ENCODE measurements around the gene ZBTB38. TPM values are rescaled to one million over a fixed set of nuclear protein-coding genes. Genes with fewer than 3 reads are reported as not detected.
A peak's percentile ranks its signal among the peaks of the same experiment; 100 is the strongest.

ZBTB38 gene, protein sequence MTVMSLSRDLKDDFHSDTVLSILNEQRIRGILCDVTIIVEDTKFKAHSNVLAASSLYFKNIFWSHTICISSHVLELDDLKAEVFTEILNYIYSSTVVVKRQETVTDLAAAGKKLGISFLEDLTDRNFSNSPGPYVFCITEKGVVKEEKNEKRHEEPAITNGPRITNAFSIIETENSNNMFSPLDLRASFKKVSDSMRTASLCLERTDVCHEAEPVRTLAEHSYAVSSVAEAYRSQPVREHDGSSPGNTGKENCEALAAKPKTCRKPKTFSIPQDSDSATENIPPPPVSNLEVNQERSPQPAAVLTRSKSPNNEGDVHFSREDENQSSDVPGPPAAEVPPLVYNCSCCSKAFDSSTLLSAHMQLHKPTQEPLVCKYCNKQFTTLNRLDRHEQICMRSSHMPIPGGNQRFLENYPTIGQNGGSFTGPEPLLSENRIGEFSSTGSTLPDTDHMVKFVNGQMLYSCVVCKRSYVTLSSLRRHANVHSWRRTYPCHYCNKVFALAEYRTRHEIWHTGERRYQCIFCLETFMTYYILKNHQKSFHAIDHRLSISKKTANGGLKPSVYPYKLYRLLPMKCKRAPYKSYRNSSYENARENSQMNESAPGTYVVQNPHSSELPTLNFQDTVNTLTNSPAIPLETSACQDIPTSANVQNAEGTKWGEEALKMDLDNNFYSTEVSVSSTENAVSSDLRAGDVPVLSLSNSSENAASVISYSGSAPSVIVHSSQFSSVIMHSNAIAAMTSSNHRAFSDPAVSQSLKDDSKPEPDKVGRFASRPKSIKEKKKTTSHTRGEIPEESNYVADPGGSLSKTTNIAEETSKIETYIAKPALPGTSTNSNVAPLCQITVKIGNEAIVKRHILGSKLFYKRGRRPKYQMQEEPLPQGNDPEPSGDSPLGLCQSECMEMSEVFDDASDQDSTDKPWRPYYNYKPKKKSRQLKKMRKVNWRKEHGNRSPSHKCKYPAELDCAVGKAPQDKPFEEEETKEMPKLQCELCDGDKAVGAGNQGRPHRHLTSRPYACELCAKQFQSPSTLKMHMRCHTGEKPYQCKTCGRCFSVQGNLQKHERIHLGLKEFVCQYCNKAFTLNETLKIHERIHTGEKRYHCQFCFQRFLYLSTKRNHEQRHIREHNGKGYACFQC (N-terminal part only)
- 10 to 100 TPM; 27.3 to 28.2 TPM for total RNA-seq
- polyA plus RNA-seq (2013, experiment 1 of 2): 19.0 TPM
- polyA plus RNA-seq (2013, experiment 2 of 2): 17.6 TPM
- long read RNA-seq, experiment 1, partial matches to known transcripts: 0 of 7 reads
- long read RNA-seq, experiment 1, other reads (novel, unspliced or antisense): 4 of 7 reads
- long read RNA-seq, experiment 2, transcript ZBTB38-211 (3 exons, 644 nt): major isoform, 10 of 28 reads
- long read RNA-seq, experiment 2, transcript ZBTB38-201 (1 exons, 3,588 nt): minor isoform, 8 of 28 reads
- long read RNA-seq, experiment 2, partial matches to known transcripts: 1 of 28 reads
- long read RNA-seq, experiment 2, other reads (novel, unspliced or antisense): 7 of 28 reads
- long read RNA-seq, experiment 3, transcript ZBTB38-211 (3 exons, 644 nt): major isoform, 28 of 49 reads
- long read RNA-seq, experiment 3, partial matches to known transcripts: 2 of 49 reads
- long read RNA-seq, experiment 3, other reads (novel, unspliced or antisense): 12 of 49 reads
- long read RNA-seq, experiment 4, partial matches to known transcripts: 1 of 1 reads
- long read RNA-seq, experiment 4, other reads (novel, unspliced or antisense): 0 of 1 reads

DNA sequence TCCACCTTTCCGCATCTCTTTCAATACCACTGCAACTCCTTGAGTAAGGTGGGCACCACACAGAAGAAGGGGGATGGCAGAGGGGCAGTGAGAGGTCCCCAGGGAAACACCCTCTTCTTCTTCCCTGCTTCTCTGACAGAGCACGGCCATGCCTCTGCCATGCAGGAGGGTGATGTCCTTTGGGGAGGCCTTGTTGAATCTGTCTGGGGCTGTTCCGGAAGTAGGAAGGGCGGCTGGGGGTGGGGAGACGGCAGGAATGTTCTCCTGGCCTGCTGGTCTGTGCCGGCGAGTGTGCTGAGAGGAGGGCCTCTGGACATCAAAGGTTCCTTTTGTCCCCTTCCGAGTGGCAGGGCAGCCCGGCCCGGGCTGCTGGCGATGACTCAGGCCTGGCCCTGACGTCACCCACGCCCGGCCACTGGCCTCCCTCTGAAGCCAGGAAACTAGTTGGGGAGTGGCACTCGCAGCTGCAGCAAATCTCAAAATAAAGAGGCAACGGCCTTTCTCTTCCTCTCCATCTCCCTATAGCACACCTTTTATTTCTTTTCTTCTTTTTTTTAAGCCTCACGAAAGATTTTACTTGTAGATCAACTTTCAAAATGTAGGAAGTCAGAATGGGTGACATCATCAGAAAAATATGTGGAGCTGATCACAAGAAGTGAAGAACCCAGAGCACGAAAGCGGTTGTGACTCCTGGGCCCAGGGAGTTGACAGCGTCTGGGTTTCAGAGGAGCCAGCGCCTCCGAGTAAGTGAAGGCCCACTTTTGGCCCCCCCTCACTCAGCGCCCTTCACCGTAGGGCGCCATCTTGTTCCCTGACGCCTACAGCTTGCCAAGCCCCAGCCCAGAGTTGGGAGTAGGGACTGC lies at the start of gene ZBTB38:
Gene ZBTB38 (plus strand): TSS at position 443 of the 863 bp plus-strand sequence. CDS start 73,885 bp downstream, outside the sequence.
- peak within 1 kb of the TSS; percentile 25 for H3K4me3 Mint-ChIP-seq
- H3K27ac ChIP-seq (ENCODE audit: low read depth, low read length): peak within 1 kb of the TSS; percentile 97
- DNase-seq: peak; percentile 95
- peak within 1 kb of the TSS; percentile 96 for H3K27ac Mint-ChIP-seq
- no peaks in the 10 kb centered on the region for H3K27me3 ChIP-seq (ENCODE audit: control insufficient read depth, insufficient read depth, low read length, poor library complexity, severe bottlenecking)
- peaks cover 11% of the 10 kb centered on the region for H3K9me3 Mint-ChIP-seq
- H3K27me3 Mint-ChIP-seq (ENCODE audit: insufficient read depth): peaks cover 4% of the 10 kb centered on the region
- H3K4me1 Mint-ChIP-seq: peaks cover 39% of the 10 kb centered on the region
- 42 to 55% methylated on average over 17 to 26 of the region's 26 CpGs for WGBS, 2 experiments (ENCODE audit: insufficient coverage in 1 of 2, insufficient read length in 1 of 2)
- H3K36me3 Mint-ChIP-seq (ENCODE audit: low read depth): no peaks in the 10 kb centered on the region
- peak within 1 kb of the TSS; percentile 26 for H3K4me3 ChIP-seq (ENCODE audit: low read length)
- peaks cover 2% of the 10 kb centered on the region for H3K4me1 ChIP-seq (ENCODE audit: control insufficient read depth, insufficient read depth, low read length)
- H3K9me3 ChIP-seq (ENCODE audit: control insufficient read depth, low read length): peaks cover 6% of the 10 kb centered on the region
- H3K9ac ChIP-seq (ENCODE audit: extremely low read depth, low read length, poor library complexity, severe bottlenecking): peak within 1 kb of the TSS; percentile 36
- TF ChIP-seq, protein P1, sequence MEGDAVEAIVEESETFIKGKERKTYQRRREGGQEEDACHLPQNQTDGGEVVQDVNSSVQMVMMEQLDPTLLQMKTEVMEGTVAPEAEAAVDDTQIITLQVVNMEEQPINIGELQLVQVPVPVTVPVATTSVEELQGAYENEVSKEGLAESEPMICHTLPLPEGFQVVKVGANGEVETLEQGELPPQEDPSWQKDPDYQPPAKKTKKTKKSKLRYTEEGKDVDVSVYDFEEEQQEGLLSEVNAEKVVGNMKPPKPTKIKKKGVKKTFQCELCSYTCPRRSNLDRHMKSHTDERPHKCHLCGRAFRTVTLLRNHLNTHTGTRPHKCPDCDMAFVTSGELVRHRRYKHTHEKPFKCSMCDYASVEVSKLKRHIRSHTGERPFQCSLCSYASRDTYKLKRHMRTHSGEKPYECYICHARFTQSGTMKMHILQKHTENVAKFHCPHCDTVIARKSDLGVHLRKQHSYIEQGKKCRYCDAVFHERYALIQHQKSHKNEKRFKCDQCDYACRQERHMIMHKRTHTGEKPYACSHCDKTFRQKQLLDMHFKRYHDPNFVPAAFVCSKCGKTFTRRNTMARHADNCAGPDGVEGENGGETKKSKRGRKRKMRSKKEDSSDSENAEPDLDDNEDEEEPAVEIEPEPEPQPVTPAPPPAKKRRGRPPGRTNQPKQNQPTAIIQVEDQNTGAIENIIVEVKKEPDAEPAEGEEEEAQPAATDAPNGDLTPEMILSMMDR (conservative IDR thresholded peaks at IDR 0.05): no peak
- H3K36me3 ChIP-seq (ENCODE audit: control insufficient read depth, insufficient read depth, low read length): no peaks in the 10 kb centered on the region

DNA sequence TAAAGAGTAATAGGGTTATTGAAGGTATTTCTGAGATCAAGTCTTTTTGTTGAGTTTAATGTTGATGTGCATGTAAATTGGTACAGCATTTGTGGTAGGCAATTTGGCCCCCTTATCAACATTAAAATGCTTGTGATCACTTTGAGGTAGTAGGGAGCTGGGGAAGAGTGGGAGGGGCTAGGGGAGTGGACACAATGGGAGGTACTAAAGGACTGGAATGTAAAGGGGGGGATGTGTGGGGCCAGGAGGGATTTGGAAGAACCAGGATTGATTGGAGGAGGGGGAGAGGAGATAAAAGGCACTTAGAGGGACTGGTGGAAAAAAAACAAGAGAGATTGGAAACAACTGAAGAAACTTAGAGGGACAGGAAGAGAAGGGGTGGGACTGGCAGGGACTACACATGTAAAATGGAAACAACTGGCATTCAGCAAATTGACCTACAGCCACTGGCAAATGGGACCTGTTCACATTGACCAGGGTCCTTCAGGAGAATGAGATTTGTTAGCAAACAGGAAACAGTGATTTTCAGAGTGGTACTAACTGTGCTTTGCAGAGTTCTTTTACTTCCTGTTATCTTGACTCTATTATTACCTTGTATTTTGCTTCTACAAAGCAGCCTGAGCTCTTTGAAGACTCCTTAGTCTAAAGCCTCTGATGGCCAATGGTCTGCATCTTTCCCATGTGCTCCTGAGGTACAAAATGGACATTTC lies 47.8 kb upstream of the ZBTB38 start:
- peaks cover 4% of the 10 kb centered on the region for H3K4me1 ChIP-seq (ENCODE audit: control insufficient read depth, insufficient read depth, low read length)
- H3K27ac ChIP-seq (ENCODE audit: low read depth, low read length): no peak overlapping the region
- no peaks in the 10 kb centered on the region for H3K27me3 ChIP-seq (ENCODE audit: control insufficient read depth, insufficient read depth, low read length, poor library complexity, severe bottlenecking)
- no peaks in the 10 kb centered on the region for H3K36me3 ChIP-seq (ENCODE audit: control insufficient read depth, insufficient read depth, low read length)
- H3K4me1 Mint-ChIP-seq: peaks cover 20% of the 10 kb centered on the region
- H3K9me3 Mint-ChIP-seq: peaks cover 29% of the 10 kb centered on the region
- H3K9me3 ChIP-seq (ENCODE audit: control insufficient read depth, low read length): peaks cover 9% of the 10 kb centered on the region
- H3K4me3 ChIP-seq (ENCODE audit: low read length): peak overlapping the region; percentile 37
- no peak overlapping the region for H3K4me3 Mint-ChIP-seq
- no peak overlapping the region for H3K9ac ChIP-seq (ENCODE audit: extremely low read depth, low read length, poor library complexity, severe bottlenecking)
- TF ChIP-seq, protein P1 (conservative IDR thresholded peaks at IDR 0.05): no peak
- H3K27ac Mint-ChIP-seq: no peak overlapping the region
- peaks cover 4% of the 10 kb centered on the region for H3K27me3 Mint-ChIP-seq (ENCODE audit: insufficient read depth)
- no peak for DNase-seq
- peaks cover 10% of the 10 kb centered on the region for H3K36me3 Mint-ChIP-seq (ENCODE audit: low read depth)

Measured in endodermal cell (in vitro differentiated cells).